Chondrocyte (in vitro differentiated cells): ENCODE measurements around the gene NAV2. TPM values are rescaled to one million over a fixed set of nuclear protein-coding genes. Genes with fewer than 3 reads are reported as not detected.

Experiments used
- DNase-seq: peaks from one replicate; pipeline ENCODE4 v3.0.0; 2021; ENCODE audit warnings: mixed read lengths, low spot score
- H3K27ac Mint-ChIP-seq: one replicate; pipeline ENCODE4 v1.8.0; 2021; ENCODE audit warnings: mild to moderate bottlenecking, moderate library complexity, mixed read lengths; ENCODE audit not compliant: unreplicated experiment
- H3K27me3 Mint-ChIP-seq: 2 replicates; pipeline ENCODE4 v1.8.0; 2021; ENCODE audit warnings: low read depth, mixed read lengths
- H3K36me3 Mint-ChIP-seq: 2 replicates; pipeline ENCODE4 v1.8.0; 2021; ENCODE audit warnings: low read depth, mixed read lengths
- H3K4me1 Mint-ChIP-seq: 2 replicates; pipeline ENCODE4 v1.8.0; 2021; ENCODE audit warnings: low read depth, mild to moderate bottlenecking, mixed read lengths
- H3K4me3 Mint-ChIP-seq: one replicate; pipeline ENCODE4 v1.8.0; 2021; ENCODE audit warnings: mild to moderate bottlenecking, moderate library complexity, mixed read lengths; ENCODE audit not compliant: unreplicated experiment
- H3K9me3 Mint-ChIP-seq: 2 replicates; pipeline ENCODE4 v1.8.0; 2021; ENCODE audit warnings: low read depth, mixed read lengths
- total RNA-seq: library from RNA; stranded (reverse); gene quantifications from 3 replicates; pipeline ENCODE4 v1.2.1, GENCODE V29; 2021
- TF ChIP-seq, protein P1 (sequence below): fragments of 200-600 bp; sonication (generic); IDR thresholded peaks from 2 replicates; pipeline ENCODE4 v1.5.0; 2021; ENCODE audit warnings: antibody characterized with exemption, mild to moderate bottlenecking, moderate library complexity

The NAV2 gene
- total RNA-seq, 1 donor from 2014 or later = 87.0 TPM

DNA sequence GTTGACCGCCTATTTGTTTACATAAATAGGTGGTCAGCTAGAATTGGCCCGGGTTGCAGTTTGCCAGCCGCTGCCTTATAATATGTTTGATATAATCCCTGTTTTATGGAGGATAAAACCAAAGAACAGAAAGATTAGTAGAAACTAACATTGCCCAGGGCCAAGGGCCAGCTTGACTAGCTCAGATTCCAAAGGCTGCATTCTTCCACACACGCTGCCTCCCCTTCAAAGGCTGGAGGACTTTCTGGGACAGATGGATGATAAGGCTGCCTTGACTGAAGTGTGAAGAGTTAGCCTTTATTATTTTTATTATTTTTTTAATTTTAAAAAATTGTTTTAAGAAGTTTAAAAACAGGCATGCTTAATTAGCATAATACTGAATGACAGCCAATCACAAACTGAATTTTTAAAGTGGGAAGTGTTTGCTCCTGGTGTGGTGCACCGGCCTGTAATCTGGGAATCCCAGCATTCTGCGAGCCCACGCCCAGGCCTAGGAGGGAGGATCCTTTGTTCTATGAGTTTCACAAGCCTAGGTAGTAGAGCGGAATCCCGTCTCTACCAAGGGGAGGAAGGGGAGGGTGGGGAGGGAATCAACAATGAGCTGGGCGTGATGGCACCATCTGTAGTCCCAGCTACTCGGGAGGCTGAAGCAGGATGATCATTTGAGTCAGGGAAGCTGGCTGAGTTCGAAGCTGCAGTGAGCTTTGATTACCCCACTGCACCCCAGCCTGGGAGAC lies 114.9 kb downstream of the NAV2 start:
- peaks cover 2% of the 10 kb centered on the region for H3K36me3 Mint-ChIP-seq
- H3K27me3 Mint-ChIP-seq = no peaks in the 10 kb centered on the region
- H3K4me1 Mint-ChIP-seq = peaks cover 5% of the 10 kb centered on the region
- no peak overlapping the region for H3K4me3 Mint-ChIP-seq
- TF ChIP-seq, protein P1, sequence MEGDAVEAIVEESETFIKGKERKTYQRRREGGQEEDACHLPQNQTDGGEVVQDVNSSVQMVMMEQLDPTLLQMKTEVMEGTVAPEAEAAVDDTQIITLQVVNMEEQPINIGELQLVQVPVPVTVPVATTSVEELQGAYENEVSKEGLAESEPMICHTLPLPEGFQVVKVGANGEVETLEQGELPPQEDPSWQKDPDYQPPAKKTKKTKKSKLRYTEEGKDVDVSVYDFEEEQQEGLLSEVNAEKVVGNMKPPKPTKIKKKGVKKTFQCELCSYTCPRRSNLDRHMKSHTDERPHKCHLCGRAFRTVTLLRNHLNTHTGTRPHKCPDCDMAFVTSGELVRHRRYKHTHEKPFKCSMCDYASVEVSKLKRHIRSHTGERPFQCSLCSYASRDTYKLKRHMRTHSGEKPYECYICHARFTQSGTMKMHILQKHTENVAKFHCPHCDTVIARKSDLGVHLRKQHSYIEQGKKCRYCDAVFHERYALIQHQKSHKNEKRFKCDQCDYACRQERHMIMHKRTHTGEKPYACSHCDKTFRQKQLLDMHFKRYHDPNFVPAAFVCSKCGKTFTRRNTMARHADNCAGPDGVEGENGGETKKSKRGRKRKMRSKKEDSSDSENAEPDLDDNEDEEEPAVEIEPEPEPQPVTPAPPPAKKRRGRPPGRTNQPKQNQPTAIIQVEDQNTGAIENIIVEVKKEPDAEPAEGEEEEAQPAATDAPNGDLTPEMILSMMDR = no peak
- no peak overlapping the region for H3K27ac Mint-ChIP-seq
- no peaks in the 10 kb centered on the region for H3K9me3 Mint-ChIP-seq
- no peak for DNase-seq

DNA sequence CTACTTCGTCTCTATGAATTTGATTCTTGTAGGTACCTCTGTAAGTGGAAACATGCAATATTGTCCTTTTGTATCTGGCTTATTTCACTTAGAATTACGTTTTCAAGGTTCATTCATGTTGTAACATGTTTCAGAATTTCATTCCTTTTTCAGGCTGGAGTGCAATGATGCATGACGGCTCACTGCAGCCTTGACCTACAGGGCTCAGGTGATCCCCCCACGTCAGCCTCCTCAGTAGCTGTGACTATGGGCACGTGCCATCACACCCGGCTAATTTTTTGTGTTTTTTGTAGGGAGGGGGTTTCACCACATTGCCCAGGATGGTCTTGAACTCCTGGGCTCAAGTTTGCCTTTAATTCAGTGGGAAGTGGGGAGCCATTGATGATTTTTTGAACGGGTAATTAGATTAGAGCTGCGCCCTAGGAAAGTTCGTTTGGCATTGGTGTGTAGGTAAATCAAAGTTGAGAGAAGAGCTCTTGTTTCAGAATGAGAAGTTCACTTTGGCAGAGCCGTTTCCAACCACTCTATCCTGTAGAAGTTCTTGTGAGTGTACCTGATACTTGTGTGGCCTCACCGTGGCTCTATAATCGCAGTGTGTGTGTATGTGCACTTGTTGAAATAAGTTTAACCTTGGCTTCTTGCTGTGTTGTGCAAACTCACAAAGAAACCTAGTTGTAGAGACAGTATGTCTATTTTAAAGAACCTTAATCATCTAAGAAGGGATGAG lies 115.9 kb downstream of the NAV2 start:
- H3K36me3 Mint-ChIP-seq = peaks cover 11% of the 10 kb centered on the region
- TF ChIP-seq, protein P1 = no peak
- H3K4me3 Mint-ChIP-seq = no peak overlapping the region
- H3K9me3 Mint-ChIP-seq = peaks cover 7% of the 10 kb centered on the region
- DNase-seq = no peak
- no peaks in the 10 kb centered on the region for H3K27me3 Mint-ChIP-seq
- H3K27ac Mint-ChIP-seq = no peak overlapping the region
- H3K4me1 Mint-ChIP-seq = peaks cover 5% of the 10 kb centered on the region

DNA sequence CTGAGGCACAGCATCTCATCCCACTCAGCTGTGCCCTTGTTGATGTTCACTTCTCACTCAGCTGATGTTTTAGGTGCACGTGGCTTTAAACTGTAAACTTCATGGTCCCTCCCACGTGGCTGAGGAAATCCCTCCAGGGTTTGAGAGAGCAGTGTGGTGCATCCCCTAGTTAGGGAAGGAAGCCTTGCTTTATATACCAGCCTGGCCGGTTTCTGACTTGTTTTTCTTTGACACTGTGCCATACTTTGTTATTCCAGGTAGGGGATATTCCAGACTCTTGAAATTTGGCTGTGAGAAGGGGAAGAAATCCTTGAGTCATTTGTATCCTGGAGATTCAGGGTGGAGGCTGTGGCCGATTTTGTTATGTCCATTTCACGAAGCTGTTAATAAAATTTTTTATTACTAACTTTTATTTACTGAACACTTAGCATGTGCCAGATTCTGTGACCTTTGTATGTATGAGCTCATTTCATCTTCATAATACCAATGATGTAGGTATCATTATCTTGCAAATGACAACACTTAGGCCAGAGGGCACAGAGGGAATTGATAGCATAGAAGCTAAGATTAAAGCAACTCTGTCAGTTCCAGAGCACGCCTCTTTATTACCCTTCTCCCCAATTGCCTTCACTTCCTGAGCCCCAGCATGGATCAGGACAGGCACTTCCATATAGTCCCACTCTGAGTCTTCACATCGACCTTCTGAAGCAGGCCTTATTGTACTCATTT lies 116.6 kb downstream of the NAV2 start:
- Mint-ChIP-seq H3K36me3 (peaks cover 18% of the 10 kb centered on the region), H3K27me3 (no peaks in the 10 kb centered on the region), H3K9me3 (peaks cover 9% of the 10 kb centered on the region), H3K4me3 (no peak overlapping the region), H3K27ac (no peak overlapping the region), H3K4me1 (peaks cover 5% of the 10 kb centered on the region)
- no peak for DNase-seq
- TF ChIP-seq, protein P1 = no peak

DNA sequence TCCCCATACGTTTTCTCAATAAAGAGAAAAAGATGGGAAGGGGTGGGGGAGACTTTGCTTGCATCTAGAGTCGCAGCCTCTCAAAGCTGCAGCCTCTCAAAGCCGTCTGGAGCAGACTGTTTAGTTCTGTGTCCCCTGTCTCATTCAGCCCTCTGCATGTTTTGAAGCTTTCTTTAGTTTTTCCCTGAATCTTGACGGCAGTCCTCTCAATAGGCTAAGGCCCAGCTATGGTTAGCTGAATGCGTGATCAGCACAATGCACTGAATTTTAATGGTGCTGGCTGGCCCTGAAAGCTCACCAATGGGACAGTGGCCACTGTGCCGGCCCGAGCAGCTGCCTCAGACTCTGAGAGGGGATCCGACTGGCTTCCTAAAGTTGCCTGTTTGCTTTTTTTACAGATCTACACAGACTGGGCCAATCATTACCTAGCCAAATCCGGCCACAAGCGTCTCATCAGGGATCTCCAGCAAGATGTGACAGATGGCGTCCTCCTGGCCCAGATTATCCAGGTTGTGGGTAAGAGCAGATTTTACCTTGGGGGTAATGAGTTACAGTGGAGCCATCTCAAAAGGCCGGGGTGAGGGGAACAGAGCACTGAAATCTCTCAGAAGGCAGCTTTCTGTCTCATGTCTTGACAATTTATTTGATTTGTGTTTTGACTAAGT lies 119.6 kb downstream of the NAV2 start:
- peaks cover 6% of the 10 kb centered on the region for H3K4me1 Mint-ChIP-seq
- no peaks in the 10 kb centered on the region for H3K27me3 Mint-ChIP-seq
- H3K27ac Mint-ChIP-seq = no peak overlapping the region
- no peak for DNase-seq
- H3K4me3 Mint-ChIP-seq = no peak overlapping the region
- H3K36me3 Mint-ChIP-seq = peaks cover 25% of the 10 kb centered on the region
- peaks cover 9% of the 10 kb centered on the region for H3K9me3 Mint-ChIP-seq
- TF ChIP-seq, protein P1 = no peak

DNA sequence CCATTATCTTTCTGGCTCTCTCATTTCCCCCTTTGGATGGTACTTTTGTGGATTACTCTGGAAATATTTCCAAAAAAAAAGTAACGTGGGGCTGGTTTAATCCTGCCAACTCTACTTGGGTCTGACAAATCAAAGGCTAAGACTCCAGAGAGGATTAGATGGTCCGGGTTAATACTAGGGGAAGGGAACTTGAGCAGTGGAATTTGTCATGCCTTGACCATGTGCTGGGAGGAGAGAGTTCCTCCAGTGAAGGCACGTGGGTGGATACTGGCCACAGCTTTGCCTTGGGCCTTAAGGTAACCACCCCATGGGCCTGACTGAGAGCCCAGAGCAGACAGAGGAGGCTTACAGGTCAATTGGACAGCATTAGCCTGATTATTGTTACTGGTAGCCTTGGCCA lies 120.3 kb downstream of the NAV2 start:
- TF ChIP-seq, protein P1 = no peak
- Mint-ChIP-seq H3K9me3 (peaks cover 9% of the 10 kb centered on the region), H3K27ac (no peak overlapping the region), H3K27me3 (no peaks in the 10 kb centered on the region), H3K36me3 (peaks cover 25% of the 10 kb centered on the region), H3K4me1 (peaks cover 6% of the 10 kb centered on the region), H3K4me3 (no peak overlapping the region)
- DNase-seq = no peak
